Smooth muscle cell (in vitro differentiated cells): Measurements from ENCODE around the gene DCLK1. TPM values are rescaled to one million over a fixed set of nuclear protein-coding genes. Genes with fewer than 3 reads are reported as not detected.

Experiments used
- DNase-seq: peaks from one replicate; lab custom pipeline; 2025; ENCODE audit not compliant: unreplicated experiment; lab: John Stamatoyannopoulos, UW
- H2AFZ ChIP-seq: fragments of 200-600 bp; sonication (generic); 2 replicates; pipeline ENCODE4 v1.6.0; 2016; ENCODE audit warnings: antibody characterized with exemption, low read depth, mild to moderate bottlenecking
- H3F3A ChIP-seq: fragments of 200-600 bp; sonication (generic); 2 replicates; pipeline ENCODE4 v1.6.0; 2017; ENCODE audit warnings: antibody characterized with exemption, low read depth
- H3K27ac ChIP-seq: fragments of 200-600 bp; sonication (generic); 2 replicates; pipeline ENCODE4 v1.5.1; 2016; ENCODE audit warnings: low read depth, mild to moderate bottlenecking
- H3K27me3 ChIP-seq: fragments of 200-600 bp; sonication (generic); 2 replicates; pipeline ENCODE4 v1.6.1; 2016; ENCODE audit warnings: low read depth, mild to moderate bottlenecking
- H3K36me3 ChIP-seq: fragments of 200-600 bp; sonication (generic); 2 replicates; pipeline ENCODE4 v1.5.1; 2016; ENCODE audit warnings: low read depth
- H3K4me1 ChIP-seq: fragments of 200-600 bp; sonication (generic); 2 replicates; pipeline ENCODE4 v1.5.1; 2016; ENCODE audit warnings: low read depth
- H3K4me2 ChIP-seq: fragments of 200-600 bp; sonication (generic); 2 replicates; pipeline ENCODE4 v1.6.0; 2016; ENCODE audit warnings: mild to moderate bottlenecking
- H3K4me3 ChIP-seq: fragments of 200-600 bp; sonication (generic); 2 replicates; pipeline ENCODE4 v1.5.1; 2016; ENCODE audit warnings: mild to moderate bottlenecking
- H3K79me2 ChIP-seq: fragments of 200-600 bp; sonication (generic); 2 replicates; pipeline ENCODE4 v1.6.0; 2016; ENCODE audit warnings: low read depth, mild to moderate bottlenecking
- H3K9ac ChIP-seq: fragments of 200-600 bp; sonication (generic); 2 replicates; pipeline ENCODE4 v1.6.0; 2016; ENCODE audit warnings: low read depth
- H3K9me3 ChIP-seq: fragments of 200-600 bp; sonication (generic); replicated peaks from 2 replicates; pipeline ENCODE4 v1.5.1; 2016; ENCODE audit warnings: low read depth
- H4K20me1 ChIP-seq: fragments of 200-600 bp; sonication (generic); 2 replicates; pipeline ENCODE4 v1.6.0; 2016; ENCODE audit warnings: low read depth
- WGBS: methylation state at CpG from one replicate; pipeline ENCODE4 v1.1.7; 2016; ENCODE audit warnings: low lambda C conversion rate; 5-methylcytosine and 5-hydroxymethylcytosine counted together
- polyA plus RNA-seq: library from polyadenylated mRNA; unstranded; fragments of >200 nt; fragmentation: Nextera tagmentation; extraction: Ambion mirVana; gene quantifications from 2 replicates; pipeline ENCODE4 v1.2.1, GENCODE V29; 2016
- total RNA-seq: library from RNA; depleted of rRNA; stranded (reverse); fragments of >200 nt; gene quantifications from 2 replicates; pipeline ENCODE4 v1.2.3, GENCODE V29; 2014
- TF ChIP-seq, protein P1 (sequence below): fragments of 200-600 bp; sonication (generic); IDR thresholded peaks from 2 replicates; pipeline ENCODE4 v1.5.1; 2017; ENCODE audit warnings: borderline replicate concordance, mild to moderate bottlenecking, antibody characterized with exemption; ENCODE audit not compliant: insufficient read depth, poor library complexity, severe bottlenecking

The DCLK1 gene
- total and polyA plus RNA-seq, 2 experiments from 2014 or later = 0.72 TPM; not detected in 1

DNA sequence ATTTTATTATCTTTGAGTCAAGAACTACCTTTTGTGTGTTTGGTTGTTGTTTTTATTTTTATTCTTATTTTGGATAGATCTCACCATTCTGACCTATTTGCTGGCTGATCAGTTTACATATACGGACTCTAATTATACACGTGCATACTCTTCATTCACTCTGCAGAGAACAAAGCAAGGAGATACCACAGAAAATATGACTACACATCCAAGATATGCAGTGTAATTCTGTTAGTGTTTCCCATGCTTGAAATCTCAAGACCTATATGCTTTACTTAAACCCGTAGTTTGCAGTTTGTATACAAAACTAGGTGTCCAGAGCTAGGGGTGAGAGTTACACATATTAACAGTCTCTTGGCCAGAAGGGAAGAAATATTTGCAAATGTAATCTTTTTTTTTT, 205.5 kb downstream of the DCLK1 start:
- Histone ChIP-seq H4K20me1 (no peaks in the 10 kb centered on the region), H3K27ac (peak overlapping the region; percentile 90), H3F3A (peaks cover 6% of the 10 kb centered on the region), H3K27me3 (no peaks in the 10 kb centered on the region), H3K36me3 (no peaks in the 10 kb centered on the region), H3K4me1 (peaks cover 12% of the 10 kb centered on the region), H3K4me3 (no peak overlapping the region), H3K79me2 (no peaks in the 10 kb centered on the region), H3K9me3 (no peaks in the 10 kb centered on the region), H3K9ac (no peak overlapping the region), H3K4me2 (peak overlapping the region; percentile 17), H2AFZ (no peak overlapping the region)
- TF ChIP-seq, protein P1, sequence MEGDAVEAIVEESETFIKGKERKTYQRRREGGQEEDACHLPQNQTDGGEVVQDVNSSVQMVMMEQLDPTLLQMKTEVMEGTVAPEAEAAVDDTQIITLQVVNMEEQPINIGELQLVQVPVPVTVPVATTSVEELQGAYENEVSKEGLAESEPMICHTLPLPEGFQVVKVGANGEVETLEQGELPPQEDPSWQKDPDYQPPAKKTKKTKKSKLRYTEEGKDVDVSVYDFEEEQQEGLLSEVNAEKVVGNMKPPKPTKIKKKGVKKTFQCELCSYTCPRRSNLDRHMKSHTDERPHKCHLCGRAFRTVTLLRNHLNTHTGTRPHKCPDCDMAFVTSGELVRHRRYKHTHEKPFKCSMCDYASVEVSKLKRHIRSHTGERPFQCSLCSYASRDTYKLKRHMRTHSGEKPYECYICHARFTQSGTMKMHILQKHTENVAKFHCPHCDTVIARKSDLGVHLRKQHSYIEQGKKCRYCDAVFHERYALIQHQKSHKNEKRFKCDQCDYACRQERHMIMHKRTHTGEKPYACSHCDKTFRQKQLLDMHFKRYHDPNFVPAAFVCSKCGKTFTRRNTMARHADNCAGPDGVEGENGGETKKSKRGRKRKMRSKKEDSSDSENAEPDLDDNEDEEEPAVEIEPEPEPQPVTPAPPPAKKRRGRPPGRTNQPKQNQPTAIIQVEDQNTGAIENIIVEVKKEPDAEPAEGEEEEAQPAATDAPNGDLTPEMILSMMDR = no peak
- DNase-seq = no peak
- WGBS = 22% methylated on average over 3 of the region's 3 CpGs

DNA sequence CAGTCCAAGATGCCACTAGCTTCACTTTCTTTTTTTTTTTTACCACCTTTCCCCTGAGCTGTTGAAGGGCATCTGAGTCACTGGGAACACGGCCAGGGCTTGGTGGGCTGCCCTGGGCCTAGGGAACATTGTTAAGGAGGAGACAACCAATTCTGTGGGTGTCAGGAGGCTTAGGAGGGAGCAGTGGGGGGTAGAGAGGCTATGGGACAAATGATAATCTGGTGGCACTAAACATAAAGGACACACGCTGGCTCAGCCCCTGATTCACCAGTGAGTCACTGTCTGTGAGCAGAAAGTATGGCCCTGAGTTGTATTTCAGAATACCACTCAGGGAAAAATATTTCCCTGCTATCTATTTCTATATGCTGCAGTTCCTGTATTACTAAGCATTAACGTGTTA, 207.8 kb downstream of the DCLK1 start:
- H3K4me1 ChIP-seq = peaks cover 12% of the 10 kb centered on the region
- H4K20me1 ChIP-seq = no peaks in the 10 kb centered on the region
- 0% methylated on average over 3 of the region's 3 CpGs for WGBS
- H3K27ac ChIP-seq = peak overlapping the region; percentile 86
- no peak overlapping the region for H3K4me3 ChIP-seq
- H3K4me2 ChIP-seq = peak overlapping the region; percentile 46
- H2AFZ ChIP-seq = no peak overlapping the region
- TF ChIP-seq, protein P1 = no peak
- H3K9me3 ChIP-seq = no peaks in the 10 kb centered on the region
- peak overlapping the region; percentile 32 for H3K9ac ChIP-seq
- H3K36me3 ChIP-seq = no peaks in the 10 kb centered on the region
- peaks cover 6% of the 10 kb centered on the region for H3F3A ChIP-seq
- H3K79me2 ChIP-seq = no peaks in the 10 kb centered on the region
- DNase-seq = peak; percentile 3
- H3K27me3 ChIP-seq = no peaks in the 10 kb centered on the region

DNA sequence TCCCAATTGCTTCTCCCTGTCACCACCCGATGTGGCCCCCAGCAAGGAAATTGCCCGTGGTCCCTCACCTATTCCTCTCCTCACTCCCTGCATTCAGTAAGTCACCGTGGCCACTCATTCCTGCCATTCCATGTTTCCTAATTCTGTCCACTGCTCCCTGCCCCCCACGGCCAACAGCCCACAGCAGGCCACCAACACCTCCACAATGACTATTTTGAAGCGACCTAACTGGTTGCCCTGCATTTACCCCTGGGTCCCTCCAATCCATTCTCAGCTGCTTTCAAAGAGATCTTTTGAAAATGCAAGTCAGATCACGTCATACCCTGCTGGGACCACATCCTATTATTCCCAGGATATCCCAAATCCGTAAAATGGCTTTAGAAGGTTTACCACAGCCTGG, 210.4 kb downstream of the DCLK1 start:
- Histone ChIP-seq H3K27ac (no peak overlapping the region), H2AFZ (no peak overlapping the region), H3K36me3 (no peaks in the 10 kb centered on the region), H3K9ac (no peak overlapping the region), H3K4me2 (no peak overlapping the region), H3K9me3 (no peaks in the 10 kb centered on the region), H3K4me1 (peaks cover 17% of the 10 kb centered on the region), H3K79me2 (no peaks in the 10 kb centered on the region), H3F3A (peaks cover 6% of the 10 kb centered on the region), H3K4me3 (no peak overlapping the region), H3K27me3 (no peaks in the 10 kb centered on the region), H4K20me1 (no peaks in the 10 kb centered on the region)
- TF ChIP-seq, protein P1 = no peak
- no peak for DNase-seq
- 80% methylated on average over 7 of the region's 7 CpGs for WGBS

DNA sequence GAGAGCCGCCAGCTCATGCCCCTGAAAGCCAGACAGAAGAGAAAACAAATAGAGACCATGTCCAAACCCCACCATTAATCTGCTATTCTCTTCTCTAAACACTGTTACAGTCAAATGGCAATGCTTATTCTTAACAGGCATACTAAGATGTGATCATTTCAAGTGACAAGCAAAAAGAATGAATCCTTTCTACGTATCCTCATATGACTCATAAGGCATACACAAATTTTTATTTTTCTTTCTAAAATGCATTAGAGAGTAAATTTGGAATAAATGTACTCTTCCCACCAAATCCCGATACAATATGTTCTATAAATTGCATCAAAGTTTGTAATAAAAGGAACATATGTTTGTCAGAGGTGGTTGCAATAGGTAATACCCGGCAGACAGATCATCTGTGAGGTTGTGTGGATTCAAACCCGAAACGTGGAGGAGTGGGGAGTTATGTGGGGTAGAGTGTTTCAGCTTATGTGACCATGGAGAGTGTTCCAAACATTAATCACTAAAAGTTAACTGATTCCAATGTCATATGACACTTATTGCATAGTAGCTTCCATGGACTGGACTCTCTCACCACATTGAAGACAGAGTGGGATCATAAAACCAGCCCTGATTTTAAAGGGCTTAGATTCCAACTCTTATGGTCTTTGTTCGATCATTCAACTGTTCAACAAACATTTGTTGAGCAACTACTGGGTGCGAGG, 213.1 kb downstream of the DCLK1 start:
- Histone ChIP-seq H3K4me3 (no peak overlapping the region), H3K27me3 (no peaks in the 10 kb centered on the region)

More for the DNA sequence above, 213.1 kb downstream of the DCLK1 start:
- Histone ChIP-seq H3K9me3 (no peaks in the 10 kb centered on the region), H3K9ac (no peak overlapping the region), H3K36me3 (no peaks in the 10 kb centered on the region), H3K27ac (peak overlapping the region; percentile 69), H4K20me1 (no peaks in the 10 kb centered on the region), H2AFZ (no peak overlapping the region), H3K4me1 (peaks cover 9% of the 10 kb centered on the region), H3K79me2 (no peaks in the 10 kb centered on the region), H3K4me2 (peak overlapping the region; percentile 6), H3F3A (peaks cover 4% of the 10 kb centered on the region)
- no peak for DNase-seq
- 63% methylated on average over 8 of the region's 8 CpGs for WGBS
- TF ChIP-seq, protein P1 = no peak
